Uterus (tissue), 2 donors: Measurements from ENCODE around the gene FERMT3.

Source experiments
- CTCF ChIP-seq, 4 experiments: fragments of 200-600 bp in 2 of 4; fragments of 450-650 bp in 2 of 4; sonication (generic) in 2 of 4; IDR thresholded peaks; one replicate each; pipeline ENCODE4 v1.5.1; 2016 to 2019; ENCODE audit warnings: antibody characterized with exemption in 4 of 4, mild to moderate bottlenecking in 2 of 4, moderate library complexity in 1 of 4
- POLR2A ChIP-seq, 2 donors: fragments of 450-650 bp; IDR thresholded peaks; one replicate each; pipeline ENCODE4 v1.6.1; 2016; ENCODE audit warnings: antibody characterized with exemption in 2 of 2, mild to moderate bottlenecking in 1 of 2, moderate library complexity in 1 of 2

- TF ChIP-seq CTCF (IDR thresholded peaks at IDR 0.05) (peak in 3 of 4 experiments; percentile 38 to 57 (median 54)), POLR2A (IDR thresholded peaks at IDR 0.05) (peak; percentile 20 to 92)
Observed at GRCh38 chr11:64185693-64186491, 20.6 kb upstream of the FERMT3 start, which contains the start of gene STIP1.
